Endothelial cell of umbilical vein (primary cell): Measurements from ENCODE around the gene FSD2. TPM values are rescaled to one million over a fixed set of nuclear protein-coding genes. Genes with fewer than 3 reads are reported as not detected.

ENCODE experiments used
- BruUV-seq: library from RNA; stranded (reverse); fragments of 400-500 nt; replicated peaks from 2 replicates; lab custom pipeline; 2021; lab: Mats Ljungman, UMichigan
- CTCF ChIA-PET: fragments of 300-600, 350-600 bp; sonication (Branson Sonifier 250); formaldehyde crosslinking; loops from one replicate; lab custom pipeline; 2021; ENCODE audit warnings: antibody characterized with exemption, inconsistent platforms; lab: Charles Lee
- POLR2A ChIA-PET: fragments of 300-600, 350-600 bp; sonication (Branson Sonifier 250); formaldehyde crosslinking; loops from one replicate; lab custom pipeline; 2021; ENCODE audit warnings: antibody characterized with exemption, inconsistent platforms; lab: Charles Lee
- DNase-seq: peaks from one replicate; pipeline ENCODE4 v3.0.0-alpha.2; 2011; ENCODE audit warnings: low read depth, low spot score
- FAIRE-seq: peaks from 2 replicates; lab custom pipeline; 2011; peaks lifted over from hg19 to GRCh38; lab: Jason Lieb, UNC
- H2AFZ ChIP-seq: 2 replicates; pipeline ENCODE4 v1.6.0; 2012; ENCODE audit warnings: low read depth, low read length, control low read depth, inconsistent platforms
- H3K27ac ChIP-seq: 2 replicates; pipeline ENCODE4 v1.5.1; 2011; ENCODE audit warnings: low read depth, mild to moderate bottlenecking, control low read depth, low read length, moderate library complexity; ENCODE audit not compliant: insufficient read depth
- H3K27me3 ChIP-seq, 2 experiments: 2 replicates each; pipeline versions ENCODE4 v1.6.0 to v1.6.1; 2011; ENCODE audit warnings: low read length in 2 of 2, mixed read lengths in 1 of 2; ENCODE audit not compliant: control insufficient read depth in 2 of 2, insufficient read depth in 2 of 2
- H3K36me3 ChIP-seq, 2 experiments: 2 replicates in 1 of 2; 3 replicates in 1 of 2; pipeline ENCODE4 v1.5.1; 2011; ENCODE audit warnings: low read length in 2 of 2, mild to moderate bottlenecking in 1 of 2, moderate library complexity in 1 of 2; ENCODE audit not compliant: control insufficient read depth in 2 of 2, insufficient read depth in 2 of 2; ENCODE audit errors: extremely low read depth in 1 of 2
- H3K4me1 ChIP-seq: 3 replicates; pipeline ENCODE4 v1.5.1; 2011; ENCODE audit warnings: mild to moderate bottlenecking, low read length; ENCODE audit not compliant: control insufficient read depth, insufficient read depth; ENCODE audit errors: extremely low read depth
- H3K4me2 ChIP-seq: 2 replicates; pipeline ENCODE4 v1.6.1; 2011; ENCODE audit warnings: low read length, control low read depth, mixed read lengths; ENCODE audit not compliant: insufficient read depth
- H3K4me3 ChIP-seq, 3 experiments: fragments of 200-600 bp in 1 of 3; sonication (generic), shearing (Covaris generic) in 1 of 3; replicated peaks in 1 of 3; 2 replicates each; pipeline ENCODE4 v1.5.1; 2011 to 2016; ENCODE audit warnings: control low read depth in 3 of 3, low read length in 3 of 3, mild to moderate bottlenecking in 2 of 3, inconsistent platforms in 1 of 3, low read depth in 1 of 3, moderate library complexity in 1 of 3; ENCODE audit not compliant: insufficient read depth in 1 of 3
- H3K79me2 ChIP-seq: 2 replicates; pipeline ENCODE4 v1.6.0; 2012; ENCODE audit warnings: low read length, inconsistent platforms; ENCODE audit not compliant: control insufficient read depth, insufficient read depth
- H3K9ac ChIP-seq: replicated peaks from 2 replicates; pipeline ENCODE3; 2011; ENCODE audit warnings: low read length, control low read depth; ENCODE audit not compliant: insufficient read depth; ENCODE audit errors: extremely low read depth
- H3K9me1 ChIP-seq: replicated peaks from 3 replicates; pipeline ENCODE4 v1.6.0; 2011; ENCODE audit warnings: mild to moderate bottlenecking, low read length; ENCODE audit not compliant: control insufficient read depth, insufficient read depth; ENCODE audit errors: extremely low read depth
- H3K9me3 ChIP-seq: replicated peaks from 2 replicates; pipeline ENCODE4 v1.5.1; 2012; ENCODE audit warnings: low read length, inconsistent platforms; ENCODE audit not compliant: control insufficient read depth, insufficient read depth
- H4K20me1 ChIP-seq: replicated peaks from 2 replicates; pipeline ENCODE3; 2011; ENCODE audit warnings: mild to moderate bottlenecking, low read length; ENCODE audit not compliant: control insufficient read depth, insufficient read depth; ENCODE audit errors: extremely low read depth
- CTCF ChIP-seq, 2 donors: IDR thresholded peaks; 1 replicate in 1 of 2; 2 replicates in 1 of 2; pipeline ENCODE4 v1.5.1; 2011; ENCODE audit warnings: low read length in 2 of 2, mild to moderate bottlenecking in 2 of 2, moderate library complexity in 2 of 2, control low read depth in 1 of 2, inconsistent platforms in 1 of 2, low read depth in 1 of 2; ENCODE audit not compliant: insufficient read depth in 1 of 2; ENCODE audit errors: extremely low read depth in 1 of 2
- EZH2 ChIP-seq: IDR thresholded peaks from 2 replicates; pipeline ENCODE4 v1.6.1; 2012; ENCODE audit warnings: borderline replicate concordance, low read depth, mild to moderate bottlenecking, moderate library complexity, low read length, inconsistent platforms; ENCODE audit not compliant: severe bottlenecking
- FOS ChIP-seq: IDR thresholded peaks from 2 replicates; pipeline ENCODE4 v1.6.1; 2011; ENCODE audit warnings: mild to moderate bottlenecking, low read length, moderate library complexity, borderline replicate concordance; ENCODE audit not compliant: insufficient read depth
- GATA2 ChIP-seq: IDR thresholded peaks from 2 replicates; pipeline ENCODE4 v1.7.0; 2011; ENCODE audit warnings: low read depth, mild to moderate bottlenecking, moderate library complexity, mixed read lengths, low read length; ENCODE audit not compliant: insufficient read length, insufficient read depth
- JUN ChIP-seq: IDR thresholded peaks from 2 replicates; pipeline ENCODE4 v1.6.1; 2011; ENCODE audit warnings: borderline replicate concordance, low read depth; ENCODE audit not compliant: insufficient read length, insufficient read depth
- MYC ChIP-seq: IDR thresholded peaks from one replicate; pipeline ENCODE4 v1.6.1; 2011; ENCODE audit warnings: mild to moderate bottlenecking, low read depth, low read length
- POLR2A ChIP-seq: IDR thresholded peaks from 2 replicates; pipeline ENCODE4 v1.6.1; 2012; ENCODE audit warnings: low read depth, mild to moderate bottlenecking, control low read depth, low read length
- POLR2AphosphoS5 ChIP-seq: IDR thresholded peaks from 2 replicates; pipeline ENCODE4 v1.6.1; 2012; ENCODE audit warnings: low read depth, mild to moderate bottlenecking, control low read depth, low read length, moderate library complexity; ENCODE audit not compliant: insufficient read depth
- dilution Hi-C: fragments of 300-500 bp; cut with MboI; formaldehyde crosslinking; loops from one replicate; pipeline ENCODE4 v1.15.0; 2019; ENCODE audit warnings: low sequenced_read_pairs; ENCODE audit not compliant: extremely low pct_ligation_motif_present
- intact Hi-C: fragments of 100-400 bp; cut with micrococcal nuclease; formaldehyde crosslinking; loops from one replicate; pipeline ENCODE4 v1.10.0; 2022
- polyA plus RNA-seq, 4 experiments: library from polyadenylated mRNA; depleted of rRNA in 3 of 4; stranded (reverse) in 3 of 4; unstranded in 1 of 4; fragments of >200 nt; gene quantifications; 2 replicates each; pipeline versions ENCODE4 v1.2.1 to v1.2.3, GENCODE V29; 2011 to 2012; ENCODE audit warnings: missing spikeins in 1 of 4
- total RNA-seq: library from RNA; stranded (reverse); gene quantifications from 2 replicates; pipeline ENCODE4 v1.2.3, GENCODE V29; 2021
- TF ChIP-seq, protein P1 (sequence below): IDR thresholded peaks from 2 replicates; pipeline ENCODE4 v1.6.1; 2011; ENCODE audit not compliant: insufficient read depth, insufficient read length

The FSD2 gene
- total and polyA plus RNA-seq, 2 donors (not counting 3 experiments of a cell fraction or from before 2014, with no cell fraction given): not detected

- Histone ChIP-seq H2AFZ (no peak overlapping the region), H3K79me2 (no peaks in the 10 kb centered on the region), H3K4me2 (no peak overlapping the region), H3K36me3 (no peaks in the 10 kb centered on the region), H4K20me1 (no peaks in the 10 kb centered on the region), H3K9me3 (no peaks in the 10 kb centered on the region), H3K27ac (no peak overlapping the region), H3K9ac (no peak overlapping the region), H3K4me1 (no peaks in the 10 kb centered on the region), H3K27me3 (no peaks in the 10 kb centered on the region), H3K4me3 (no peak overlapping the region), H3K9me1 (no peaks in the 10 kb centered on the region)
- POLR2A ChIA-PET: no interaction called here
- TF ChIP-seq POLR2AphosphoS5: no peak
- TF ChIP-seq GATA2: no peak
- TF ChIP-seq JUN: no peak
- no peak for TF ChIP-seq MYC
- TF ChIP-seq EZH2: no peak
- TF ChIP-seq CTCF (IDR thresholded peaks at IDR 0.05; ENCODE audit: extremely low read depth in 1 of 2, insufficient read depth in 1 of 2, low read depth in 1 of 2, low read length in 2 of 2): no peak
- TF ChIP-seq, protein P1, sequence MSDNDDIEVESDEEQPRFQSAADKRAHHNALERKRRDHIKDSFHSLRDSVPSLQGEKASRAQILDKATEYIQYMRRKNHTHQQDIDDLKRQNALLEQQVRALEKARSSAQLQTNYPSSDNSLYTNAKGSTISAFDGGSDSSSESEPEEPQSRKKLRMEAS: no peak
- TF ChIP-seq FOS: no peak
- TF ChIP-seq POLR2A: no peak
- CTCF ChIA-PET: no interaction called here
- DNase-seq (no peak), FAIRE-seq (no peak)
- no TSS peak for BruUV-seq
- intact Hi-C loops (no loop called here), dilution Hi-C loops (no loop called here)
These were observed 15.5 kb downstream of the FSD2 start for GRCh38 chr15:82790321-82790720.
